Activated CD4-positive, alpha-beta T cell treated with anti-CD3 and anti-CD28 coated beads, Interleukin-10, Interleukin-2, amounts not matched to agents 100 ng/mL and 50 ng/mL, durations not matched to agents 16 hours and 8 hours (primary cell): ENCODE data around the gene CDC34.

Experiments
- DNase-seq: peaks from one replicate; pipeline ENCODE4 v3.0.0-alpha.2; 2020

CDC34 gene

GRCh38 chr19:531753-532560, at the start of gene CDC34:
Gene CDC34, plus strand, starts transcription at chr19:531760. Its CDS starts 172 bp downstream, at chr19:531932.
- DNase-seq: no peak

GRCh38 chr19:482186-483041, 49.1 kb upstream of the CDC34 start:
- no peak for DNase-seq

- no peak for DNase-seq
Observed at GRCh38 chr19:483332-484072, 48.1 kb upstream of the CDC34 start.

- DNase-seq: no peak
Observed at GRCh38 chr19:484494-484893, 47.1 kb upstream of the CDC34 start.

GRCh38 chr19:485077-485476, 46.5 kb upstream of the CDC34 start:
- DNase-seq: no peak

GRCh38 chr19:485583-486236, 45.9 kb upstream of the CDC34 start:
- DNase-seq: no peak

GRCh38 chr19:488505-489417, 42.8 kb upstream of the CDC34 start:
- peak; percentile 96 for DNase-seq

- DNase-seq: no peak
Observed at GRCh38 chr19:489418-490196, 42.0 kb upstream of the CDC34 start.

GRCh38 chr19:491146-491741, 40.3 kb upstream of the CDC34 start:
- peak; percentile 20 for DNase-seq

GRCh38 chr19:492091-492531, 39.4 kb upstream of the CDC34 start:
- DNase-seq: peak; percentile 42

GRCh38 chr19:493391-494170, 38.0 kb upstream of the CDC34 start:
- DNase-seq: no peak

- DNase-seq: no peak
Observed at GRCh38 chr19:494171-495080, 37.1 kb upstream of the CDC34 start.

- DNase-seq: no peak
Observed at GRCh38 chr19:495081-495401, 36.5 kb upstream of the CDC34 start.

GRCh38 chr19:495402-496111, 36.0 kb upstream of the CDC34 start:
- DNase-seq: peak; percentile 64

GRCh38 chr19:496112-496665, 35.4 kb upstream of the CDC34 start, which contains the start of gene MADCAM1:
Gene MADCAM1, plus strand, starts transcription at chr19:496486. Its CDS starts 14 bp downstream, at chr19:496500.
- no peak for DNase-seq

- no peak for DNase-seq
Observed at GRCh38 chr19:496986-497385, 34.6 kb upstream of the CDC34 start.

- DNase-seq: no peak
Observed at GRCh38 chr19:497491-497868, 34.1 kb upstream of the CDC34 start.
